HUES64 (cell line): ENCODE measurements around the gene OR4K14.
"Not testable (repeated sequence)": the region's sequence is repeated elsewhere in the genome, so short reads cannot be mapped to it uniquely, and the experiment has no call there.

Experiments used
- H3K27ac ChIP-seq: 2 replicates; pipeline ENCODE4 v1.7.0; 2013; ENCODE audit warnings: low read depth, low read length, inconsistent platforms
- H3K27me3 ChIP-seq: 2 replicates; pipeline ENCODE4 v1.6.1; 2013; ENCODE audit warnings: mild to moderate bottlenecking, low read length; ENCODE audit not compliant: insufficient read depth
- H3K36me3 ChIP-seq: 2 replicates; pipeline ENCODE4 v1.6.1; 2013; ENCODE audit warnings: mild to moderate bottlenecking, low read length; ENCODE audit not compliant: insufficient read depth
- H3K4me1 ChIP-seq: 2 replicates; pipeline ENCODE4 v1.6.1; 2013; ENCODE audit warnings: mild to moderate bottlenecking, low read length, moderate library complexity; ENCODE audit not compliant: insufficient read depth
- H3K4me3 ChIP-seq: 2 replicates; pipeline ENCODE4 v1.5.1; 2013; ENCODE audit warnings: mild to moderate bottlenecking, low read length, moderate library complexity
- H3K9ac ChIP-seq: 2 replicates; pipeline ENCODE4 v1.6.1; 2013; ENCODE audit warnings: mild to moderate bottlenecking, low read depth, low read length
- H3K9me3 ChIP-seq: 2 replicates; pipeline ENCODE4 v1.6.1; 2013; ENCODE audit warnings: low read depth, low read length; ENCODE audit not compliant: insufficient read depth
- WGBS: fragments of 150-250, 120-280 bp; methylation state at CpG from one replicate; pipeline ENCODE4 v1.1.7; 2013; ENCODE audit warnings: missing lambda C conversion rate; 5-methylcytosine and 5-hydroxymethylcytosine counted together

Gene OR4K14

DNA sequence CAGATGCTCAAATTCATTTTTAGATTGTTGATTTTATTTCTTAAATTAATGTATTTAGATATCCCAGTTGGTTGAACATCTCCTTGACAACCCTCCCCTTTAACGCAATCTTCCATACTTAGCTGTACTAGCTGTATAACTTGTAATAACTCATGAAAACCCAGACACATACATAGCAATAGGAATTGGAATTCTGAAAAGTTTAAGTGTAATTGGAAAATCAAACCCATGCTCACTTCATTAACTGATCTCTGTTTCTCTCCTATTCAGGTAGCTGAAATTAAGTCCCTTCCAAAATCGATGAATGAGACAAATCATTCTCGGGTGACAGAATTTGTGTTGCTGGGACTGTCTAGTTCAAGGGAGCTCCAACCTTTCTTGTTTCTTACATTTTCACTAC is 43.8 kb downstream of the OR4K14 start, which contains the start of gene OR4K15:
Gene OR4K15, plus strand, starts transcription at position 301 of the 400 bp plus-strand sequence. Its CDS starts 0 bp downstream, at position 301.
- Histone ChIP-seq H3K4me3 (no peak within 1 kb of the TSS), H3K9ac (no peak within 1 kb of the TSS), H3K27ac (no peak within 1 kb of the TSS), H3K36me3 (no peaks in the 10 kb centered on the region), H3K27me3 (no peaks in the 10 kb centered on the region), H3K4me1 (no peaks in the 10 kb centered on the region), H3K9me3 (peaks cover 77% of the 10 kb centered on the region)
- 100% methylated on average over 3 of the region's 3 CpGs for WGBS

- no peak overlapping the region for H3K4me3 ChIP-seq
- peaks cover 76% of the 10 kb centered on the region for H3K9me3 ChIP-seq
- no peaks in the 10 kb centered on the region for H3K27me3 ChIP-seq
- H3K27ac ChIP-seq, result no peak overlapping the region
- no peak overlapping the region for H3K9ac ChIP-seq
- H3K4me1 ChIP-seq, result no peaks in the 10 kb centered on the region
- H3K36me3 ChIP-seq, result no peaks in the 10 kb centered on the region
- WGBS, result no CpG with 5 or more reads among the region's 1 CpG
These were observed 44.3 kb downstream of the OR4K14 start for GRCh38 chr14:19974844-19975243.

DNA sequence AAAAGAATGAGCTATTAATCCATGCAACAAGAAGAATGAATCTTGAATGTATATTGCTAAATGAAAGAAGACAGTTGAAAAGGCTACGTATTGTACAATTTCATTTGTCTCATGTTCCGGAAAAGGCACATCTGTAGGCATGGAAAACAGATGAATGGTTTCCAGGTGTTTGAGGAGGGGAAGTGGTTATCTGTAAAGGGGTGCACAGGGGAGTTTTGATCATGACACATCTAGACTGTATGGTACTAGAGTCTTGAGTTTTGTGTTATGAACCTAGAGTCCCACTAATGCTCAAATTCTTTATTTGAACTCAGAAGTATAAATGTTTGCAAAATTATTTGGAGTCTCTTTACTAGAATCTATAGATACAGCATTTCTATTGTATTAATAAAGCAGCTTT is 49.4 kb downstream of the OR4K14 start:
- H3K27ac ChIP-seq, H3K9ac ChIP-seq, H3K36me3 ChIP-seq, H3K4me3 ChIP-seq, H3K27me3 ChIP-seq, H3K4me1 ChIP-seq: not testable (repeated sequence)
- H3K9me3 ChIP-seq, result peaks cover 56% of the 10 kb centered on the region
- 44% methylated on average over 2 of the region's 2 CpGs for WGBS
